Liver (tissue), 9 donors: Measurements from ENCODE around the gene ILKAP. TPM values are rescaled to one million over a fixed set of nuclear protein-coding genes. Genes with fewer than 3 reads are reported as not detected.

ENCODE experiments used
- DNase-seq: peaks from one replicate; pipeline ENCODE4 v3.0.0-alpha.2; 2017; ENCODE audit warnings: low spot score
- H3K27ac ChIP-seq, 2 donors: one replicate each; pipeline ENCODE4 v1.7.0; 2013; ENCODE audit warnings: inconsistent platforms in 2 of 2, low read length in 2 of 2, control low read depth in 1 of 2, low read depth in 1 of 2, mild to moderate bottlenecking in 1 of 2
- H3K27me3 ChIP-seq, 4 donors: one replicate each; pipeline versions ENCODE4 v1.6.1 to v1.7.0; 2013; ENCODE audit warnings: low read length in 3 of 4, inconsistent platforms in 1 of 4, mild to moderate bottlenecking in 1 of 4, moderate library complexity in 1 of 4; ENCODE audit not compliant: control insufficient read depth in 4 of 4, insufficient read depth in 4 of 4
- H3K36me3 ChIP-seq, 4 donors: one replicate each; pipeline versions ENCODE4 v1.6.1 to v1.7.0; 2013; ENCODE audit warnings: low read length in 3 of 4, mild to moderate bottlenecking in 3 of 4, low read depth in 1 of 4, moderate library complexity in 1 of 4; ENCODE audit not compliant: control insufficient read depth in 4 of 4, insufficient read depth in 3 of 4
- H3K4me1 ChIP-seq, 4 donors: one replicate each; pipeline versions ENCODE4 v1.6.1 to v1.7.0; 2013; ENCODE audit warnings: low read length in 3 of 4, mild to moderate bottlenecking in 3 of 4, moderate library complexity in 1 of 4; ENCODE audit not compliant: control insufficient read depth in 4 of 4, insufficient read depth in 4 of 4
- H3K4me3 ChIP-seq, 3 donors: one replicate each; pipeline versions ENCODE4 v1.6.1 to v1.7.0; 2013; ENCODE audit warnings: low read length in 3 of 3, control low read depth in 1 of 3, low read depth in 1 of 3, mild to moderate bottlenecking in 1 of 3
- H3K9ac ChIP-seq, 2 donors: one replicate each; pipeline ENCODE4 v1.7.0; 2013; ENCODE audit warnings: low read length in 2 of 2, mild to moderate bottlenecking in 2 of 2, moderate library complexity in 2 of 2, control low read depth in 1 of 2, low read depth in 1 of 2
- H3K9me3 ChIP-seq, 4 donors: one replicate each; pipeline versions ENCODE4 v1.6.1 to v1.7.0; 2013; ENCODE audit warnings: low read length in 3 of 4; ENCODE audit not compliant: control insufficient read depth in 4 of 4
- EGR1 ChIP-seq, 2 donors: IDR thresholded peaks; 2 replicates each; pipeline ENCODE4 v1.6.1; 2016 to 2018; ENCODE audit warnings: antibody characterized with exemption in 2 of 2, low read depth in 2 of 2
- FOXA1 ChIP-seq: IDR thresholded peaks from 2 replicates; pipeline ENCODE4 v1.6.1; 2016; ENCODE audit warnings: antibody characterized with exemption
- GABPA ChIP-seq, 2 donors: IDR thresholded peaks in 1 of 2; conservative IDR thresholded peaks in 1 of 2; 2 replicates each; pipeline ENCODE4 v1.6.1; 2016; ENCODE audit warnings: antibody characterized with exemption in 2 of 2, mild to moderate bottlenecking in 1 of 2, moderate library complexity in 1 of 2
- HNF4A ChIP-seq, 2 donors: conservative IDR thresholded peaks; 2 replicates each; pipeline ENCODE4 v1.6.1; 2016; ENCODE audit warnings: antibody characterized with exemption in 2 of 2, mild to moderate bottlenecking in 2 of 2
- HNF4G ChIP-seq: IDR thresholded peaks from 2 replicates; pipeline ENCODE4 v1.6.1; 2016; ENCODE audit warnings: antibody characterized with exemption
- JUND ChIP-seq, 2 donors: IDR thresholded peaks; 2 replicates each; pipeline ENCODE4 v1.6.1; 2016; ENCODE audit warnings: antibody characterized with exemption in 2 of 2
- NR2F2 ChIP-seq: IDR thresholded peaks from 2 replicates; pipeline ENCODE4 v1.6.1; 2016; ENCODE audit warnings: antibody characterized with exemption
- RAD21 ChIP-seq, 2 donors: IDR thresholded peaks; 2 replicates each; pipeline ENCODE4 v1.6.1; 2016; ENCODE audit warnings: antibody characterized with exemption in 2 of 2, mild to moderate bottlenecking in 2 of 2
- RXRA ChIP-seq, 2 donors: IDR thresholded peaks; 2 replicates each; pipeline ENCODE4 v1.6.1; 2017 to 2018; ENCODE audit warnings: antibody characterized with exemption in 2 of 2, mild to moderate bottlenecking in 1 of 2
- SP1 ChIP-seq: IDR thresholded peaks from 2 replicates; pipeline ENCODE4 v1.6.1; 2018; ENCODE audit warnings: antibody characterized with exemption, mild to moderate bottlenecking
- TAF1 ChIP-seq: conservative IDR thresholded peaks from 2 replicates; pipeline ENCODE4 v1.6.1; 2016; ENCODE audit warnings: antibody characterized with exemption, mild to moderate bottlenecking
- YY1 ChIP-seq: IDR thresholded peaks from 2 replicates; pipeline ENCODE4 v1.6.1; 2016; ENCODE audit warnings: antibody characterized with exemption, mild to moderate bottlenecking
- WGBS: extraction: QIAGEN DNeasy Blood & Tissue Kit; methylation state at CpG from one replicate; pipeline ENCODE4 v1.1.7; 2013; 5-methylcytosine and 5-hydroxymethylcytosine counted together
- polyA plus RNA-seq, 2 donors: library from polyadenylated mRNA; stranded (reverse) in 1 of 2; unstranded in 1 of 2; fragments of 200-250 nt in 1 of 2; fragments of >200 nt in 1 of 2; fragmentation: Nextera tagmentation in 1 of 2; extraction: Ambion mirVana in 1 of 2; gene quantifications; one replicate each; pipeline versions ENCODE4 v1.2.1 to v1.2.3, GENCODE V29; 2013 to 2015
- total RNA-seq, 2 donors: library from RNA; depleted of rRNA; stranded (reverse); fragments of >200 nt; gene quantifications; one replicate each; pipeline ENCODE4 v1.2.3, GENCODE V29; 2014
- TF ChIP-seq, protein P1 (sequence below): IDR thresholded peaks from 2 replicates; pipeline ENCODE4 v1.6.1; 2016; ENCODE audit warnings: antibody characterized with exemption
- TF ChIP-seq, protein P2 (sequence below): IDR thresholded peaks from 2 replicates; pipeline ENCODE4 v1.6.1; 2016; ENCODE audit warnings: antibody characterized with exemption, mild to moderate bottlenecking
- TF ChIP-seq, protein P3 (sequence below): IDR thresholded peaks from 2 replicates; pipeline ENCODE4 v1.6.1; 2016; ENCODE audit warnings: antibody characterized with exemption
- TF ChIP-seq, protein P4 (sequence below): fragments of 150-350 bp; IDR thresholded peaks from 2 replicates; pipeline ENCODE4 v1.5.1; 2017; ENCODE audit warnings: improper control_type of control experiment, low read depth, low read length; ENCODE audit not compliant: missing input control
- donor health status: healthy.
- donor health status: healthy.
- donor health status: healthy.
- donor health status: healthy.
- donor health status: healthy.

Gene ILKAP
- total and polyA plus RNA-seq, 4 donors, result 15.0 to 21.1 (median 20.0) TPM

DNA sequence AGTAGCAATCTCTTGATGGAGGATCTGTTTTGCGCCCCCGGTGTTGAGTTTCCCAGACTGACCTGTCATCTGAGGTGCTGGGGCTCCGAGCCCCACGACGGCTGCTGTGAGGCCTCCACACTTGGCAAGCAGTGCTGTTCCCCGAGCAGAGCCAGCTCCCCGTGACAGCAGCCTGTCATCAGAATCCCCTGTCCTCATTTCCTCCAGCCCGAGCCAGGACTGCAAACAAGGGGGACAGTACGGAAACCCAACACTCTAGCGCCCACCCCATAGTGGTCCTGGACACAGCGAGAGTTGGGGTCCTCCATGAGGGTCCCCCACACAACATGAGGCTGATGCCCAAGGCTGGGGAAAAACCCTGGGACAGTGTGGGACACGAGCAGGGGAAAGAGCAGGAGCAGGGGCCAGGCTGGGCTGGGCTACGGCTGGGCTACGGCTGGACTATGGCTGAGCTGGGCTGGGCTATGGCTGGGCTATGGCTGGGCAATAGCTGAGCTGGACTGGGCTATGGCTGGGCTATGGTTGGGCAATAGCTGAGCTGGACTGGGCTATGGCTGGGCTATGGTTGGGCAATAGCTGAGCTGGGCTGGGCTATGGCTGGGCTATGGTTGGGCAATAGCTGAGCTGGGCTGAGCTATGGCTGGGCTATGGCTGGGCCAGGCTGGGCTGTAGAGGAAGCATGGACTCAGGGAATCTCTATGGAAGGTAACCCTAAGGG is 66.5 kb downstream of the ILKAP start:
- 44% methylated on average over 14 of the region's 14 CpGs for WGBS
- H3K4me1 ChIP-seq, result peaks cover 0 to 8% (median 2%) of the 10 kb centered on the region in 4 donors
- H3K27me3 ChIP-seq, result no peaks in the 10 kb centered on the region
- no peaks in the 10 kb centered on the region for H3K36me3 ChIP-seq
- H3K9me3 ChIP-seq, result no peaks in the 10 kb centered on the region
- TF ChIP-seq JUND (IDR thresholded peaks at IDR 0.05) (peak in 1 of 2 donors; percentile 52), HNF4G (no peak), SP1 (peak; percentile 73), RXRA (IDR thresholded peaks at IDR 0.05) (peak; percentile 22 to 78), RAD21 (IDR thresholded peaks at IDR 0.05) (peak in 1 of 2 donors; percentile 64), HNF4A (conservative IDR thresholded peaks at IDR 0.05) (peak; percentile 51 to 79), FOXA1 (peak; percentile 18), YY1 (peak; percentile 96)
- TF ChIP-seq, protein P1, sequence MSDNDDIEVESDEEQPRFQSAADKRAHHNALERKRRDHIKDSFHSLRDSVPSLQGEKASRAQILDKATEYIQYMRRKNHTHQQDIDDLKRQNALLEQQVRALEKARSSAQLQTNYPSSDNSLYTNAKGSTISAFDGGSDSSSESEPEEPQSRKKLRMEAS, result no peak
- TF ChIP-seq, protein P2, sequence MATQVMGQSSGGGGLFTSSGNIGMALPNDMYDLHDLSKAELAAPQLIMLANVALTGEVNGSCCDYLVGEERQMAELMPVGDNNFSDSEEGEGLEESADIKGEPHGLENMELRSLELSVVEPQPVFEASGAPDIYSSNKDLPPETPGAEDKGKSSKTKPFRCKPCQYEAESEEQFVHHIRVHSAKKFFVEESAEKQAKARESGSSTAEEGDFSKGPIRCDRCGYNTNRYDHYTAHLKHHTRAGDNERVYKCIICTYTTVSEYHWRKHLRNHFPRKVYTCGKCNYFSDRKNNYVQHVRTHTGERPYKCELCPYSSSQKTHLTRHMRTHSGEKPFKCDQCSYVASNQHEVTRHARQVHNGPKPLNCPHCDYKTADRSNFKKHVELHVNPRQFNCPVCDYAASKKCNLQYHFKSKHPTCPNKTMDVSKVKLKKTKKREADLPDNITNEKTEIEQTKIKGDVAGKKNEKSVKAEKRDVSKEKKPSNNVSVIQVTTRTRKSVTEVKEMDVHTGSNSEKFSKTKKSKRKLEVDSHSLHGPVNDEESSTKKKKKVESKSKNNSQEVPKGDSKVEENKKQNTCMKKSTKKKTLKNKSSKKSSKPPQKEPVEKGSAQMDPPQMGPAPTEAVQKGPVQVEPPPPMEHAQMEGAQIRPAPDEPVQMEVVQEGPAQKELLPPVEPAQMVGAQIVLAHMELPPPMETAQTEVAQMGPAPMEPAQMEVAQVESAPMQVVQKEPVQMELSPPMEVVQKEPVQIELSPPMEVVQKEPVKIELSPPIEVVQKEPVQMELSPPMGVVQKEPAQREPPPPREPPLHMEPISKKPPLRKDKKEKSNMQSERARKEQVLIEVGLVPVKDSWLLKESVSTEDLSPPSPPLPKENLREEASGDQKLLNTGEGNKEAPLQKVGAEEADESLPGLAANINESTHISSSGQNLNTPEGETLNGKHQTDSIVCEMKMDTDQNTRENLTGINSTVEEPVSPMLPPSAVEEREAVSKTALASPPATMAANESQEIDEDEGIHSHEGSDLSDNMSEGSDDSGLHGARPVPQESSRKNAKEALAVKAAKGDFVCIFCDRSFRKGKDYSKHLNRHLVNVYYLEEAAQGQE, result peak; percentile 84
- peak overlapping the region; percentile 53 to 71 for H3K27ac ChIP-seq
- no peak overlapping the region for H3K4me3 ChIP-seq
- DNase-seq, result no peak
- no peak overlapping the region for H3K9ac ChIP-seq

DNA sequence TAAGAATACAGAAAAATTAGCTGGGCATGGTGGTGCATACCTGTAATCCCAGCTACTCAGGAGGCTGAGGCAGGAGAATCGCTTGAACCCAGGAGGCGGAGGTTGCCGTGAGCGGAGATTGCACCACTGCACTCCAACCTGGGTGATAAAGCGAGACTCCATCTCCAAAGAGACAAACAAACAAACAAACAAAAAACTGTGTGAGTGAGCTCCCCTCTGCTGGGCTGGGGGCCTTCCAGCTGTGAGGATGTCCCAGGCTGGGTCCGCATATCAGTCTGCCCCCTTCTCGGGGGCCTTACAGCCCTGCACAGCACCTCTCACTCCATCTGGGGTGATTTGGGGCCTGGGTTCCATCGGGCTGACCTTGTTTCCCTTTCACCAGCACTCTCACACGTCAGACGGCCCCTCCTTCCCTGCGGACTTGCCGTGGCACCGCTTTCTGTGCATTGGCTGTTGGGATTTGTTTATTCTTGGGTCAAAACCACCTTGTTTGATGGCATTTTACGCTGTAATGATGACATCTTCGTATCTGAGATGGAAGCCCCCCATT is 67.8 kb downstream of the ILKAP start:
- H3K4me1 ChIP-seq, result peaks cover 0 to 8% (median 2%) of the 10 kb centered on the region in 4 donors

More for the DNA sequence above, 67.8 kb downstream of the ILKAP start:
- Histone ChIP-seq H3K27ac (no peak overlapping the region), H3K27me3 (no peaks in the 10 kb centered on the region), H3K9me3 (no peaks in the 10 kb centered on the region), H3K36me3 (no peaks in the 10 kb centered on the region), H3K9ac (no peak overlapping the region), H3K4me3 (no peak overlapping the region)
- TF ChIP-seq SP1, result no peak
- no peak for TF ChIP-seq EGR1 (IDR thresholded peaks at IDR 0.05; ENCODE audit: low read depth in 2 of 2)
- TF ChIP-seq, protein P3, sequence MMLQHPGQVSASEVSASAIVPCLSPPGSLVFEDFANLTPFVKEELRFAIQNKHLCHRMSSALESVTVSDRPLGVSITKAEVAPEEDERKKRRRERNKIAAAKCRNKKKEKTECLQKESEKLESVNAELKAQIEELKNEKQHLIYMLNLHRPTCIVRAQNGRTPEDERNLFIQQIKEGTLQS, result no peak
- no peak for TF ChIP-seq YY1
- TF ChIP-seq RXRA (IDR thresholded peaks at IDR 0.05), result no peak
- no peak for TF ChIP-seq TAF1
- no peak for TF ChIP-seq HNF4A (conservative IDR thresholded peaks at IDR 0.05)
- no peak for TF ChIP-seq RAD21 (IDR thresholded peaks at IDR 0.05)
- no peak for TF ChIP-seq JUND (IDR thresholded peaks at IDR 0.05)
- TF ChIP-seq, protein P2, result no peak
- no peak for TF ChIP-seq GABPA (IDR thresholded peaks at IDR 0.05 in 1 of 2, conservative IDR thresholded peaks at IDR 0.05 in 1 of 2)
- TF ChIP-seq, protein P4, sequence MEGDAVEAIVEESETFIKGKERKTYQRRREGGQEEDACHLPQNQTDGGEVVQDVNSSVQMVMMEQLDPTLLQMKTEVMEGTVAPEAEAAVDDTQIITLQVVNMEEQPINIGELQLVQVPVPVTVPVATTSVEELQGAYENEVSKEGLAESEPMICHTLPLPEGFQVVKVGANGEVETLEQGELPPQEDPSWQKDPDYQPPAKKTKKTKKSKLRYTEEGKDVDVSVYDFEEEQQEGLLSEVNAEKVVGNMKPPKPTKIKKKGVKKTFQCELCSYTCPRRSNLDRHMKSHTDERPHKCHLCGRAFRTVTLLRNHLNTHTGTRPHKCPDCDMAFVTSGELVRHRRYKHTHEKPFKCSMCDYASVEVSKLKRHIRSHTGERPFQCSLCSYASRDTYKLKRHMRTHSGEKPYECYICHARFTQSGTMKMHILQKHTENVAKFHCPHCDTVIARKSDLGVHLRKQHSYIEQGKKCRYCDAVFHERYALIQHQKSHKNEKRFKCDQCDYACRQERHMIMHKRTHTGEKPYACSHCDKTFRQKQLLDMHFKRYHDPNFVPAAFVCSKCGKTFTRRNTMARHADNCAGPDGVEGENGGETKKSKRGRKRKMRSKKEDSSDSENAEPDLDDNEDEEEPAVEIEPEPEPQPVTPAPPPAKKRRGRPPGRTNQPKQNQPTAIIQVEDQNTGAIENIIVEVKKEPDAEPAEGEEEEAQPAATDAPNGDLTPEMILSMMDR, result no peak
- no peak for TF ChIP-seq NR2F2
- 91% methylated on average over 15 of the region's 15 CpGs for WGBS
- no peak for DNase-seq
